ENCODE data around the gene AREL1. TPM values are rescaled to one million over a fixed set of nuclear protein-coding genes. Genes with fewer than 3 reads are reported as not detected.

The AREL1 gene
- total and polyA plus RNA-seq, 2 donors (not counting 3 experiments of a cell fraction or from before 2014, with no cell fraction given) = 46.4 to 67.2 TPM

- no peak overlapping the region for H3K4me3 ChIP-seq (replicated peaks in 1 of 3; ENCODE audit: insufficient read depth in 1 of 3, low read depth in 1 of 3, low read length in 3 of 3)
- CTCF ChIA-PET = no interaction called here
- H3K4me2 ChIP-seq (ENCODE audit: insufficient read depth, low read length) = no peak overlapping the region
- H3K9ac ChIP-seq (replicated peaks; ENCODE audit: extremely low read depth, insufficient read depth, low read length) = no peak overlapping the region
- POLR2A ChIA-PET = no interaction called here
- FAIRE-seq (no peak), DNase-seq (ENCODE audit: low read depth, low spot score) (no peak)
- intact Hi-C loops (cut with micrococcal nuclease) (no loop called here), dilution Hi-C loops (cut with MboI; ENCODE audit: extremely low pct_ligation_motif_present, low sequenced_read_pairs) (no loop called here)
- no peak overlapping the region for H3K27ac ChIP-seq (ENCODE audit: insufficient read depth, low read depth, low read length)
- H3K9me3 ChIP-seq (replicated peaks; ENCODE audit: control insufficient read depth, insufficient read depth, low read length) = no peaks in the 10 kb centered on the region
- H3K79me2 ChIP-seq (ENCODE audit: control insufficient read depth, insufficient read depth, low read length) = peaks cover 73% of the 10 kb centered on the region
- no peak for TF ChIP-seq FOS (IDR thresholded peaks at IDR 0.05; ENCODE audit: borderline replicate concordance, insufficient read depth, low read length)
- no peak for TF ChIP-seq POLR2AphosphoS5 (IDR thresholded peaks at IDR 0.05; ENCODE audit: insufficient read depth, low read depth, low read length)
- TF ChIP-seq MAX (IDR thresholded peaks at IDR 0.05; ENCODE audit: insufficient read depth, insufficient read length) = no peak
- TF ChIP-seq CTCF (IDR thresholded peaks at IDR 0.05; ENCODE audit: extremely low read depth in 1 of 2, insufficient read depth in 1 of 2, low read depth in 1 of 2, low read length in 2 of 2) = no peak
- TF ChIP-seq JUN (IDR thresholded peaks at IDR 0.05; ENCODE audit: borderline replicate concordance, insufficient read depth, insufficient read length, low read depth) = no peak
- no peak for TF ChIP-seq EZH2 (IDR thresholded peaks at IDR 0.05; ENCODE audit: borderline replicate concordance, low read depth, low read length, severe bottlenecking)
- TF ChIP-seq POLR2A (IDR thresholded peaks at IDR 0.05; ENCODE audit: low read depth, low read length) = no peak
- TF ChIP-seq GATA2 (IDR thresholded peaks at IDR 0.05; ENCODE audit: insufficient read depth, insufficient read length, low read depth, low read length) = no peak
- no peak for TF ChIP-seq MYC (IDR thresholded peaks at IDR 0.05; ENCODE audit: low read depth, low read length)
- no peaks in the 10 kb centered on the region for H4K20me1 ChIP-seq (replicated peaks; ENCODE audit: control insufficient read depth, extremely low read depth, insufficient read depth, low read length)
- no peaks in the 10 kb centered on the region for H3K9me1 ChIP-seq (replicated peaks; ENCODE audit: control insufficient read depth, extremely low read depth, insufficient read depth, low read length)
- BruUV-seq (replicated peaks) = no TSS peak
- no peaks in the 10 kb centered on the region for H3K27me3 ChIP-seq (ENCODE audit: control insufficient read depth in 2 of 2, insufficient read depth in 2 of 2, low read length in 2 of 2)
- H2AFZ ChIP-seq (ENCODE audit: low read depth, low read length) = no peak overlapping the region
- H3K4me1 ChIP-seq (ENCODE audit: control insufficient read depth, extremely low read depth, insufficient read depth, low read length) = no peaks in the 10 kb centered on the region
- peaks cover 4% of the 10 kb centered on the region in 2 experiments for H3K36me3 ChIP-seq (ENCODE audit: control insufficient read depth in 2 of 2, extremely low read depth in 1 of 2, insufficient read depth in 2 of 2, low read length in 2 of 2)
These were observed 15.9 kb downstream of the AREL1 start for GRCh38 chr14:74697011-74697410.
